ENCODE measurements around the gene PER3. TPM values are rescaled to one million over a fixed set of nuclear protein-coding genes. Genes with fewer than 3 reads are reported as not detected.

PER3 gene
- total RNA-seq, 4 donors from 2014 or later, result 9.2 to 46.0 (median 19.1) TPM

DNA sequence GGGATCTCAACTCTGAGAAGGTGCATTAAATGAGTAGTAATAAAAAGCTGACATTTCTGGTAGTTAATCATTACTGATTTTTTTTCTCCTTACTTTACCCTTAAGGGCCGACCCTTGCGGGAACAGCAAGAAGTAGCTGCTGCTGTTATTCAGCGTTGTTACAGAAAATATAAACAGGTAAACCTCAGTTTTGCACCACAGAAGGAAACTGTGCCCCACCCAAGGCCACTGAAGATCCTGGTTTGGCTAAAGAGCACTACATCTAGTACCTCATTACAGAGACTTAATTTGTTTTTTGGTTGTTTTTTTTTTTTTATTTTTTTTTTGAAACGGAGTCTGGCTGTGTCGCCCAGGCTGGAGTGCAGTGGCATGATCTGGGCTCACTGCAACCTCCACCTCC lies 36.5 kb upstream of the PER3 start:
- Histone ChIP-seq H3K36me3 (no peaks in the 10 kb centered on the region), H3K9me3 (no peaks in the 10 kb centered on the region), H3K27ac (no peak overlapping the region), H3K4me1 (peaks cover 19% of the 10 kb centered on the region), H3K4me3 (no peak overlapping the region), H3K27me3 (no peaks in the 10 kb centered on the region)
- WGBS, result 85% methylated on average over 5 of the region's 5 CpGs
- TF ChIP-seq POLR2AphosphoS5 (IDR thresholded peaks at IDR 0.05) (no peak), POLR2A (IDR thresholded peaks at IDR 0.05) (no peak), CTCF (IDR thresholded peaks at IDR 0.05) (no peak), EP300 (IDR thresholded peaks at IDR 0.05) (no peak)
- no peak for DNase-seq (ENCODE audit: low spot score in 2 of 2)

DNA sequence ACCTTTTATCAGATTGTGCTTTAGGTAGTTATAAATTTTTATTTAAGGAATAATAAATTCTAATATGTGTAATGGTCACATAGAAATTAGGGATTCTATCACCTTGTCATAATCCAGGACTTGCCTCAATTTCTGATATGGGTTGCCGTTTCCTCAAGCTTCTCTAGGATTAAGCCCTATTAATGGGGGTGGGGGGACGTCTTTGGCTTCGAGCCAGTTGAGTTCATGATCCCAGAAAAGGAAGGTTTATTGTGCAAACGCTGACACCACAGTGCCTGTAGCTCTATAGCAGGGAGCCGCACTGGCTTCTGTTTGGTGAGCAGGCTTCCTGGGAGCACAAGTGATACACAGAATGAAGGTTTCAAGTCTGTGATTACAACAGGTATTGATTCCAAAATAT lies 35.0 kb upstream of the PER3 start:
- H3K4me3 ChIP-seq, result no peak overlapping the region
- 56% methylated on average over 5 of the region's 5 CpGs for WGBS

DNA sequence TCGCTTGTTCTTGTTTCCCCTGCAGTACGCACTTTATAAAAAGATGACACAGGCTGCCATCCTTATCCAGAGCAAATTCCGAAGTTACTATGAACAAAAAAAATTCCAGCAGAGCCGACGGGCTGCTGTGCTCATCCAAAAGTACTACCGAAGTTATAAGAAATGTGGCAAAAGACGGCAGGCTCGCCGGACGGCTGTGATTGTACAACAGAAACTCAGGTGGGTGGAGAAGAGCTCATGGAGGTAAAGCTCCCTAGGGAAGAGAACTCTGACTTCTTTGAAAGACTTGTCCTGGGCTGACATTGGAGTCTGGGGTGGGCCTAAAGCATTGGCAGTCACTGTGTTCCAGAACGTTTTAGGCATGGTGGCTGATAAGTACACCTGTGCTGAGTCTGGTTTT lies 32.9 kb upstream of the PER3 start:
- DNase-seq (ENCODE audit: low spot score in 2 of 2), result no peak
- H3K36me3 ChIP-seq, result no peaks in the 10 kb centered on the region
- no peaks in the 10 kb centered on the region for H3K27me3 ChIP-seq
- H3K4me3 ChIP-seq, result no peak overlapping the region
- H3K27ac ChIP-seq, result no peak overlapping the region
- no peaks in the 10 kb centered on the region for H3K9me3 ChIP-seq
- peaks cover 14% of the 10 kb centered on the region for H3K4me1 ChIP-seq
- no peak for TF ChIP-seq POLR2A (IDR thresholded peaks at IDR 0.05)
- TF ChIP-seq POLR2AphosphoS5 (IDR thresholded peaks at IDR 0.05), result no peak
- TF ChIP-seq CTCF (IDR thresholded peaks at IDR 0.05), result no peak
- TF ChIP-seq EP300 (IDR thresholded peaks at IDR 0.05), result no peak
- 90% methylated on average over 11 of the region's 11 CpGs for WGBS

More for the DNA sequence above, 35.0 kb upstream of the PER3 start:
- Histone ChIP-seq H3K4me1 (peaks cover 23% of the 10 kb centered on the region), H3K36me3 (no peaks in the 10 kb centered on the region), H3K27me3 (no peaks in the 10 kb centered on the region), H3K27ac (no peak overlapping the region), H3K9me3 (no peaks in the 10 kb centered on the region)
- TF ChIP-seq EP300 (IDR thresholded peaks at IDR 0.05) (no peak), POLR2A (IDR thresholded peaks at IDR 0.05) (no peak), POLR2AphosphoS5 (IDR thresholded peaks at IDR 0.05) (no peak), CTCF (IDR thresholded peaks at IDR 0.05) (no peak)
- no peak for DNase-seq (ENCODE audit: low spot score in 2 of 2)

GRCh38 chr1:7752512-7753417 lies 31.3 kb upstream of the PER3 start:
- no peaks in the 10 kb centered on the region for H3K9me3 ChIP-seq
- TF ChIP-seq CTCF (IDR thresholded peaks at IDR 0.05), result peak; percentile 69 to 72
- no peak for TF ChIP-seq POLR2A (IDR thresholded peaks at IDR 0.05)
- TF ChIP-seq POLR2AphosphoS5 (IDR thresholded peaks at IDR 0.05), result no peak
- no peak for TF ChIP-seq EP300 (IDR thresholded peaks at IDR 0.05)
- peaks cover 8% of the 10 kb centered on the region for H3K4me1 ChIP-seq
- H3K27me3 ChIP-seq, result no peaks in the 10 kb centered on the region
- peak overlapping the region; percentile 26 for H3K4me3 ChIP-seq
- no peak for DNase-seq (ENCODE audit: low spot score in 2 of 2)
- no peak overlapping the region for H3K27ac ChIP-seq
- 32% methylated on average over 18 of the region's 18 CpGs for WGBS
- no peaks in the 10 kb centered on the region for H3K36me3 ChIP-seq

- peaks cover 8% of the 10 kb centered on the region for H3K4me1 ChIP-seq
- H3K27me3 ChIP-seq, result no peaks in the 10 kb centered on the region
- WGBS, result 73% methylated on average over 3 of the region's 3 CpGs
- H3K27ac ChIP-seq, result no peak overlapping the region
- H3K9me3 ChIP-seq, result no peaks in the 10 kb centered on the region
- no peaks in the 10 kb centered on the region for H3K36me3 ChIP-seq
- DNase-seq (ENCODE audit: low spot score in 2 of 2), result no peak
- TF ChIP-seq EP300 (IDR thresholded peaks at IDR 0.05) (no peak), POLR2AphosphoS5 (IDR thresholded peaks at IDR 0.05) (no peak), CTCF (IDR thresholded peaks at IDR 0.05) (no peak), POLR2A (IDR thresholded peaks at IDR 0.05) (no peak)
- no peak overlapping the region for H3K4me3 ChIP-seq
Measured at GRCh38 chr1:7753641-7754040, 30.4 kb upstream of the PER3 start.
